GM23338 (cell line): ENCODE measurements around the gene KIFAP3. TPM values are rescaled to one million over a fixed set of nuclear protein-coding genes. Genes with fewer than 3 reads are reported as not detected.

ENCODE experiments used
- ATAC-seq: fragments of 200-7000 bp; cut with Tn5 transposase; 3 replicates; pipeline ENCODE4 v1.9.1; 2020
- DNase-seq: peaks from one replicate; pipeline ENCODE4 v3.0.0-alpha.2; 2015; ENCODE audit warnings: low spot score
- H2AFZ ChIP-seq: fragments of 200-600 bp; sonication (generic); 2 replicates; pipeline ENCODE4 v1.8.0; 2016; ENCODE audit warnings: antibody characterized with exemption, mild to moderate bottlenecking, moderate library complexity
- H3F3A ChIP-seq: fragments of 200-600 bp; sonication (generic); replicated peaks from 2 replicates; pipeline ENCODE4 v1.8.0; 2017; ENCODE audit warnings: antibody characterized with exemption, mixed run types, low read depth
- H3K27ac ChIP-seq: fragments of 200-600 bp; sonication (generic); 2 replicates; pipeline ENCODE4 v1.6.1; 2016; ENCODE audit warnings: low read depth
- H3K27me3 ChIP-seq: fragments of 200-600 bp; sonication (generic); 2 replicates; pipeline ENCODE4 v1.8.0; 2016; ENCODE audit warnings: mild to moderate bottlenecking, mixed run types, moderate library complexity; ENCODE audit not compliant: insufficient read depth
- H3K36me3 ChIP-seq: fragments of 200-600 bp; sonication (generic); 2 replicates; pipeline ENCODE4 v1.8.0; 2016; ENCODE audit warnings: mild to moderate bottlenecking; ENCODE audit not compliant: insufficient read depth
- H3K4me1 ChIP-seq: fragments of 200-600 bp; sonication (generic); 2 replicates; pipeline ENCODE4 v1.8.0; 2016; ENCODE audit warnings: mild to moderate bottlenecking, moderate library complexity; ENCODE audit not compliant: insufficient read depth
- H3K4me2 ChIP-seq: fragments of 200-600 bp; sonication (generic); 2 replicates; pipeline ENCODE4 v1.7.1; 2017; ENCODE audit warnings: mixed run types
- H3K4me3 ChIP-seq: fragments of 200-600 bp; sonication (generic); 2 replicates; pipeline ENCODE4 v1.6.1; 2016; ENCODE audit warnings: mixed run types
- H3K79me2 ChIP-seq: fragments of 200-600 bp; sonication (generic); replicated peaks from 2 replicates; pipeline ENCODE4 v1.8.0; 2017; ENCODE audit warnings: mild to moderate bottlenecking; ENCODE audit not compliant: insufficient read depth
- H3K9me2 ChIP-seq: fragments of 200-600 bp; sonication (generic); 2 replicates; pipeline ENCODE4 v1.8.0; 2017; ENCODE audit not compliant: insufficient read depth
- H4K20me1 ChIP-seq: fragments of 200-600 bp; sonication (generic); replicated peaks from 2 replicates; pipeline ENCODE4 v1.8.0; 2017; ENCODE audit warnings: mild to moderate bottlenecking; ENCODE audit not compliant: insufficient read depth
- H3K27ac Mint-ChIP-seq: 2 replicates; pipeline ENCODE4 v1.8.0; 2020; ENCODE audit warnings: inconsistent platforms, mild to moderate bottlenecking, moderate library complexity, mixed read lengths
- H3K27me3 Mint-ChIP-seq: 3 replicates; pipeline ENCODE4 v1.8.0; 2022; ENCODE audit warnings: low read depth, mild to moderate bottlenecking, moderate library complexity, mixed read lengths, inconsistent platforms; ENCODE audit not compliant: insufficient read depth, poor library complexity
- H3K36me3 Mint-ChIP-seq: 3 replicates; pipeline ENCODE4 v1.8.0; 2021; ENCODE audit warnings: low read depth, mild to moderate bottlenecking, inconsistent platforms, moderate library complexity, mixed read lengths
- H3K4me1 Mint-ChIP-seq: 3 replicates; pipeline ENCODE4 v1.8.0; 2020; ENCODE audit warnings: mild to moderate bottlenecking, inconsistent platforms, mixed read lengths
- H3K4me3 Mint-ChIP-seq: 3 replicates; pipeline ENCODE4 v1.8.0; 2021; ENCODE audit warnings: moderate library complexity, mild to moderate bottlenecking, inconsistent platforms, mixed read lengths
- H3K9me3 Mint-ChIP-seq: 3 replicates; pipeline ENCODE4 v1.8.0; 2020; ENCODE audit warnings: moderate library complexity, mild to moderate bottlenecking, inconsistent platforms, mixed read lengths
- CREB1 ChIP-seq: fragments of 250-450 bp; sonication (Bioruptor Pico); IDR thresholded peaks from 2 replicates; pipeline ENCODE4 v1.5.0; 2020; ENCODE audit warnings: low read depth, mild to moderate bottlenecking, moderate library complexity
- EZH2 ChIP-seq: fragments of 200-600 bp; sonication (generic); IDR thresholded peaks from one replicate; pipeline ENCODE4 v1.8.0; 2017; ENCODE audit warnings: antibody characterized with exemption, mild to moderate bottlenecking, low read depth; ENCODE audit not compliant: unreplicated experiment
- EZH2phosphoT487 ChIP-seq: fragments of 200-600 bp; sonication (generic); IDR thresholded peaks from one replicate; pipeline ENCODE4 v1.8.1; 2018; ENCODE audit warnings: antibody characterized with exemption; ENCODE audit not compliant: unreplicated experiment
- JUNB ChIP-seq: IDR thresholded peaks from one replicate; pipeline ENCODE4 v1.6.1; 2016; ENCODE audit warnings: antibody characterized with exemption; ENCODE audit not compliant: unreplicated experiment
- NANOG ChIP-seq: IDR thresholded peaks from 2 replicates; pipeline ENCODE4 v1.6.1; 2016; ENCODE audit warnings: antibody characterized with exemption, borderline replicate concordance
- POLR2AphosphoS5 ChIP-seq: IDR thresholded peaks from 2 replicates; pipeline ENCODE4 v1.6.1; 2016; ENCODE audit warnings: antibody characterized with exemption, low read depth
- STAT1 ChIP-seq: IDR thresholded peaks from one replicate; pipeline ENCODE4 v1.6.1; 2016; ENCODE audit warnings: antibody characterized with exemption; ENCODE audit not compliant: unreplicated experiment
- ZNF114 ChIP-seq: fragments of 250-450 bp; sonication (Bioruptor Pico); IDR thresholded peaks from 2 replicates; pipeline ENCODE4 v1.5.0; 2020; ENCODE audit warnings: mild to moderate bottlenecking, moderate library complexity
- ZNF331 ChIP-seq: fragments of 250-450 bp; sonication (Bioruptor Pico); IDR thresholded peaks from 2 replicates; pipeline ENCODE4 v1.5.0; 2020; ENCODE audit warnings: low read depth, mild to moderate bottlenecking, moderate library complexity
- polyA plus RNA-seq: library from polyadenylated mRNA; unstranded; fragments of >200 nt; fragmentation: Nextera tagmentation; extraction: Ambion mirVana; gene quantifications from 2 replicates; pipeline ENCODE4 v1.2.1, GENCODE V29; 2016
- total RNA-seq: library from RNA; depleted of rRNA; stranded (reverse); fragments of >200 nt; shearing (Covaris generic); gene quantifications from 2 replicates; pipeline ENCODE4 v1.2.3, GENCODE V29; 2014
- TF ChIP-seq, protein P1 (sequence below), 2 experiments: fragments of 200-600 bp in 1 of 2; sonication (generic) in 1 of 2; conservative IDR thresholded peaks; 2 replicates each; pipeline versions ENCODE4 v1.5.1 to v1.6.1; 2016 to 2017; ENCODE audit warnings: antibody characterized with exemption in 2 of 2, low read depth in 2 of 2, mild to moderate bottlenecking in 2 of 2, moderate library complexity in 1 of 2
- TF ChIP-seq, protein P2 (sequence below): IDR thresholded peaks from one replicate; pipeline ENCODE4 v1.6.1; 2018; ENCODE audit warnings: antibody characterized with exemption; ENCODE audit not compliant: unreplicated experiment
- TF ChIP-seq, protein P3 (sequence below): IDR thresholded peaks from 2 replicates; pipeline ENCODE4 v1.6.1; 2016; ENCODE audit warnings: antibody characterized with exemption
- TF ChIP-seq, protein P4 (sequence below): fragments of 250-450 bp; sonication (Bioruptor Pico); IDR thresholded peaks from 2 replicates; pipeline ENCODE4 v1.5.0; 2020; ENCODE audit warnings: mild to moderate bottlenecking, moderate library complexity

KIFAP3 gene
- total and polyA plus RNA-seq, 2 experiments from 2014 or later: 2.7 to 3.1 TPM

GRCh38 chr1:170017478-170017877, 57.0 kb downstream of the KIFAP3 start:
- TF ChIP-seq CREB1 (CRISPR knock-in tag): no peak
- no peak for TF ChIP-seq ZNF114 (CRISPR knock-in tag)
- TF ChIP-seq, protein P1, sequence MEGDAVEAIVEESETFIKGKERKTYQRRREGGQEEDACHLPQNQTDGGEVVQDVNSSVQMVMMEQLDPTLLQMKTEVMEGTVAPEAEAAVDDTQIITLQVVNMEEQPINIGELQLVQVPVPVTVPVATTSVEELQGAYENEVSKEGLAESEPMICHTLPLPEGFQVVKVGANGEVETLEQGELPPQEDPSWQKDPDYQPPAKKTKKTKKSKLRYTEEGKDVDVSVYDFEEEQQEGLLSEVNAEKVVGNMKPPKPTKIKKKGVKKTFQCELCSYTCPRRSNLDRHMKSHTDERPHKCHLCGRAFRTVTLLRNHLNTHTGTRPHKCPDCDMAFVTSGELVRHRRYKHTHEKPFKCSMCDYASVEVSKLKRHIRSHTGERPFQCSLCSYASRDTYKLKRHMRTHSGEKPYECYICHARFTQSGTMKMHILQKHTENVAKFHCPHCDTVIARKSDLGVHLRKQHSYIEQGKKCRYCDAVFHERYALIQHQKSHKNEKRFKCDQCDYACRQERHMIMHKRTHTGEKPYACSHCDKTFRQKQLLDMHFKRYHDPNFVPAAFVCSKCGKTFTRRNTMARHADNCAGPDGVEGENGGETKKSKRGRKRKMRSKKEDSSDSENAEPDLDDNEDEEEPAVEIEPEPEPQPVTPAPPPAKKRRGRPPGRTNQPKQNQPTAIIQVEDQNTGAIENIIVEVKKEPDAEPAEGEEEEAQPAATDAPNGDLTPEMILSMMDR (conservative IDR thresholded peaks at IDR 0.05; ENCODE audit: low read depth in 2 of 2): no peak
- TF ChIP-seq EZH2: no peak
- TF ChIP-seq JUNB: no peak
- TF ChIP-seq, protein P2, sequence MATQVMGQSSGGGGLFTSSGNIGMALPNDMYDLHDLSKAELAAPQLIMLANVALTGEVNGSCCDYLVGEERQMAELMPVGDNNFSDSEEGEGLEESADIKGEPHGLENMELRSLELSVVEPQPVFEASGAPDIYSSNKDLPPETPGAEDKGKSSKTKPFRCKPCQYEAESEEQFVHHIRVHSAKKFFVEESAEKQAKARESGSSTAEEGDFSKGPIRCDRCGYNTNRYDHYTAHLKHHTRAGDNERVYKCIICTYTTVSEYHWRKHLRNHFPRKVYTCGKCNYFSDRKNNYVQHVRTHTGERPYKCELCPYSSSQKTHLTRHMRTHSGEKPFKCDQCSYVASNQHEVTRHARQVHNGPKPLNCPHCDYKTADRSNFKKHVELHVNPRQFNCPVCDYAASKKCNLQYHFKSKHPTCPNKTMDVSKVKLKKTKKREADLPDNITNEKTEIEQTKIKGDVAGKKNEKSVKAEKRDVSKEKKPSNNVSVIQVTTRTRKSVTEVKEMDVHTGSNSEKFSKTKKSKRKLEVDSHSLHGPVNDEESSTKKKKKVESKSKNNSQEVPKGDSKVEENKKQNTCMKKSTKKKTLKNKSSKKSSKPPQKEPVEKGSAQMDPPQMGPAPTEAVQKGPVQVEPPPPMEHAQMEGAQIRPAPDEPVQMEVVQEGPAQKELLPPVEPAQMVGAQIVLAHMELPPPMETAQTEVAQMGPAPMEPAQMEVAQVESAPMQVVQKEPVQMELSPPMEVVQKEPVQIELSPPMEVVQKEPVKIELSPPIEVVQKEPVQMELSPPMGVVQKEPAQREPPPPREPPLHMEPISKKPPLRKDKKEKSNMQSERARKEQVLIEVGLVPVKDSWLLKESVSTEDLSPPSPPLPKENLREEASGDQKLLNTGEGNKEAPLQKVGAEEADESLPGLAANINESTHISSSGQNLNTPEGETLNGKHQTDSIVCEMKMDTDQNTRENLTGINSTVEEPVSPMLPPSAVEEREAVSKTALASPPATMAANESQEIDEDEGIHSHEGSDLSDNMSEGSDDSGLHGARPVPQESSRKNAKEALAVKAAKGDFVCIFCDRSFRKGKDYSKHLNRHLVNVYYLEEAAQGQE: no peak
- TF ChIP-seq, protein P3, sequence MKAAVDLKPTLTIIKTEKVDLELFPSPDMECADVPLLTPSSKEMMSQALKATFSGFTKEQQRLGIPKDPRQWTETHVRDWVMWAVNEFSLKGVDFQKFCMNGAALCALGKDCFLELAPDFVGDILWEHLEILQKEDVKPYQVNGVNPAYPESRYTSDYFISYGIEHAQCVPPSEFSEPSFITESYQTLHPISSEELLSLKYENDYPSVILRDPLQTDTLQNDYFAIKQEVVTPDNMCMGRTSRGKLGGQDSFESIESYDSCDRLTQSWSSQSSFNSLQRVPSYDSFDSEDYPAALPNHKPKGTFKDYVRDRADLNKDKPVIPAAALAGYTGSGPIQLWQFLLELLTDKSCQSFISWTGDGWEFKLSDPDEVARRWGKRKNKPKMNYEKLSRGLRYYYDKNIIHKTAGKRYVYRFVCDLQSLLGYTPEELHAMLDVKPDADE: no peak
- no peak for TF ChIP-seq POLR2AphosphoS5
- no peak for TF ChIP-seq EZH2phosphoT487
- TF ChIP-seq, protein P4, sequence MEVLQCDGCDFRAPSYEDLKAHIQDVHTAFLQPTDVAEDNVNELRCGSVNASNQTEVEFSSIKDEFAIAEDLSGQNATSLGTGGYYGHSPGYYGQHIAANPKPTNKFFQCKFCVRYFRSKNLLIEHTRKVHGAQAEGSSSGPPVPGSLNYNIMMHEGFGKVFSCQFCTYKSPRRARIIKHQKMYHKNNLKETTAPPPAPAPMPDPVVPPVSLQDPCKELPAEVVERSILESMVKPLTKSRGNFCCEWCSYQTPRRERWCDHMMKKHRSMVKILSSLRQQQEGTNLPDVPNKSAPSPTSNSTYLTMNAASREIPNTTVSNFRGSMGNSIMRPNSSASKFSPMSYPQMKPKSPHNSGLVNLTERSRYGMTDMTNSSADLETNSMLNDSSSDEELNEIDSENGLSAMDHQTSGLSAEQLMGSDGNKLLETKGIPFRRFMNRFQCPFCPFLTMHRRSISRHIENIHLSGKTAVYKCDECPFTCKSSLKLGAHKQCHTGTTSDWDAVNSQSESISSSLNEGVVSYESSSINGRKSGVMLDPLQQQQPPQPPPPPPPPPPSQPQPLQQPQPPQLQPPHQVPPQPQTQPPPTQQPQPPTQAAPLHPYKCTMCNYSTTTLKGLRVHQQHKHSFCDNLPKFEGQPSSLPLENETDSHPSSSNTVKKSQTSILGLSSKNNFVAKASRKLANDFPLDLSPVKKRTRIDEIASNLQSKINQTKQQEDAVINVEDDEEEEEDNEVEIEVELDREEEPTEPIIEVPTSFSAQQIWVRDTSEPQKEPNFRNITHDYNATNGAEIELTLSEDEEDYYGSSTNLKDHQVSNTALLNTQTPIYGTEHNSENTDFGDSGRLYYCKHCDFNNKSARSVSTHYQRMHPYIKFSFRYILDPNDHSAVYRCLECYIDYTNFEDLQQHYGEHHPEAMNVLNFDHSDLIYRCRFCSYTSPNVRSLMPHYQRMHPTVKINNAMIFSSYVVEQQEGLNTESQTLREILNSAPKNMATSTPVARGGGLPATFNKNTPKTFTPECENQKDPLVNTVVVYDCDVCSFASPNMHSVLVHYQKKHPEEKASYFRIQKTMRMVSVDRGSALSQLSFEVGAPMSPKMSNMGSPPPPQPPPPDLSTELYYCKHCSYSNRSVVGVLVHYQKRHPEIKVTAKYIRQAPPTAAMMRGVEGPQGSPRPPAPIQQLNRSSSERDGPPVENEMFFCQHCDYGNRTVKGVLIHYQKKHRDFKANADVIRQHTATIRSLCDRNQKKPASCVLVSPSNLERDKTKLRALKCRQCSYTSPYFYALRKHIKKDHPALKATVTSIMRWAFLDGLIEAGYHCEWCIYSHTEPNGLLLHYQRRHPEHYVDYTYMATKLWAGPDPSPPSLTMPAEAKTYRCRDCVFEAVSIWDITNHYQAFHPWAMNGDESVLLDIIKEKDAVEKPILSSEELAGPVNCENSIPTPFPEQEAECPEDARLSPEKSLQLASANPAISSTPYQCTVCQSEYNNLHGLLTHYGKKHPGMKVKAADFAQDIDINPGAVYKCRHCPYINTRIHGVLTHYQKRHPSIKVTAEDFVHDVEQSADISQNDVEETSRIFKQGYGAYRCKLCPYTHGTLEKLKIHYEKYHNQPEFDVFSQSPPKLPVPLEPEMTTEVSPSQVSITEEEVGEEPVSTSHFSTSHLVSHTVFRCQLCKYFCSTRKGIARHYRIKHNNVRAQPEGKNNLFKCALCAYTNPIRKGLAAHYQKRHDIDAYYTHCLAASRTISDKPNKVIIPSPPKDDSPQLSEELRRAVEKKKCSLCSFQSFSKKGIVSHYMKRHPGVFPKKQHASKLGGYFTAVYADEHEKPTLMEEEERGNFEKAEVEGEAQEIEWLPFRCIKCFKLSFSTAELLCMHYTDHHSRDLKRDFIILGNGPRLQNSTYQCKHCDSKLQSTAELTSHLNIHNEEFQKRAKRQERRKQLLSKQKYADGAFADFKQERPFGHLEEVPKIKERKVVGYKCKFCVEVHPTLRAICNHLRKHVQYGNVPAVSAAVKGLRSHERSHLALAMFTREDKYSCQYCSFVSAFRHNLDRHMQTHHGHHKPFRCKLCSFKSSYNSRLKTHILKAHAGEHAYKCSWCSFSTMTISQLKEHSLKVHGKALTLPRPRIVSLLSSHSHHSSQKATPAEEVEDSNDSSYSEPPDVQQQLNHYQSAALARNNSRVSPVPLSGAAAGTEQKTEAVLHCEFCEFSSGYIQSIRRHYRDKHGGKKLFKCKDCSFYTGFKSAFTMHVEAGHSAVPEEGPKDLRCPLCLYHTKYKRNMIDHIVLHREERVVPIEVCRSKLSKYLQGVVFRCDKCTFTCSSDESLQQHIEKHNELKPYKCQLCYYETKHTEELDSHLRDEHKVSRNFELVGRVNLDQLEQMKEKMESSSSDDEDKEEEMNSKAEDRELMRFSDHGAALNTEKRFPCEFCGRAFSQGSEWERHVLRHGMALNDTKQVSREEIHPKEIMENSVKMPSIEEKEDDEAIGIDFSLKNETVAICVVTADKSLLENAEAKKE (CRISPR knock-in tag): no peak
- TF ChIP-seq NANOG: no peak
- no peak for TF ChIP-seq STAT1
- no peak for TF ChIP-seq ZNF331 (CRISPR knock-in tag)
- no peak for DNase-seq
- Mint-ChIP-seq H3K27ac (no peak overlapping the region), H3K36me3 (no peaks in the 10 kb centered on the region; the same call in 2 of the 3 replicates), H3K27me3 (no peaks in the 10 kb centered on the region), H3K4me3 (no peak overlapping the region), H3K4me1 (no peaks in the 10 kb centered on the region), H3K9me3 (0 out of 3 replicates have a peak, but pooled peaks cover 5% of the 10 kb centered on the region)
- H3K79me2 ChIP-seq: no peaks in the 10 kb centered on the region
- no peaks in the 10 kb centered on the region for H4K20me1 ChIP-seq
- no peaks in the 10 kb centered on the region for H3K4me1 ChIP-seq
- no peak overlapping the region for H3K27ac ChIP-seq
- H3K4me3 ChIP-seq: no peak overlapping the region
- H3K4me2 ChIP-seq: no peak overlapping the region
- no peaks in the 10 kb centered on the region for H3F3A ChIP-seq
- H3K9me2 ChIP-seq: no peaks in the 10 kb centered on the region
- no peak for ATAC-seq
- no peaks in the 10 kb centered on the region for H3K27me3 ChIP-seq
- no peak overlapping the region for H2AFZ ChIP-seq
- no peaks in the 10 kb centered on the region for H3K36me3 ChIP-seq
